Suprapubic skin (tissue), 4 donors: Measurements from ENCODE around the gene TBC1D8.

ENCODE experiments used
- CTCF ChIP-seq, 2 donors: fragments of 200-600 bp in 1 of 2; fragments of 450-650 bp in 1 of 2; sonication (generic) in 1 of 2; IDR thresholded peaks; one replicate each; pipeline ENCODE4 v1.5.1; 2016 to 2019; ENCODE audit warnings: antibody characterized with exemption in 2 of 2, mild to moderate bottlenecking in 1 of 2, moderate library complexity in 1 of 2
- EP300 ChIP-seq: sonication (generic); formaldehyde crosslinking; IDR thresholded peaks from one replicate; pipeline ENCODE4 v1.6.1; 2017; ENCODE audit warnings: antibody characterized with exemption
- POLR2A ChIP-seq, 2 donors: fragments of 450-650 bp; IDR thresholded peaks; one replicate each; pipeline ENCODE4 v1.6.1; 2017; ENCODE audit warnings: antibody characterized with exemption in 2 of 2, mild to moderate bottlenecking in 2 of 2, moderate library complexity in 2 of 2
- POLR2AphosphoS5 ChIP-seq, 3 donors: sonication (generic); formaldehyde crosslinking; IDR thresholded peaks; one replicate each; pipeline ENCODE4 v1.6.1; 2017; ENCODE audit warnings: antibody characterized with exemption in 3 of 3

DNA sequence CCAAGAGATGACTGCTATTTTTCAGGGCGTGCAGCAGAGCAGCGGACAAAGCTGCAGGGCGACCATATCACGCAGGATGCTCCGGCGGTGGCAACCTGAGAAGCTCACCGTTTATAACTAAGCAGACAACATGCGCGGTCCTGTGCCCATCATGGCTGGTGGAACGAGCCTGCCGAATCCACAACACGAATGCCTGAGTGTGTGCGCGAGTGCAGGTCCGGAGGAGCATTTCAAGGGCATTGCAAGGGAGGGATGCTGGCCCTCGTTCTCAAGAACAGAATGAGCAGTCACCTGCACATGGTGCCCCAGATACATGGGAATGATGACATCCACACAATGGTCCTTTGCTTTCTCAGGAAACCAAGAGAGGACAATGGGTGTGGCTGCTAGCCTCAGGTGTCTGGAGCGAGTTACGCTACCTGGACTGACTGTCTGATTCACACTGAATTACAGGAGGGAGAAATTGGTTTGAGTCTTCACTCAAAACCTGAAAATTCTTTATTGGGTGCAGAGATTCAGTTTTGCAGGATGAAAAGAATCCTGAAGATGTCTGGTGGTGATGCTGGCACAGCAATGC, 39.8 kb downstream of the TBC1D8 start:
- TF ChIP-seq CTCF (IDR thresholded peaks at IDR 0.05) (no peak), POLR2AphosphoS5 (IDR thresholded peaks at IDR 0.05) (peak in 1 of 3 donors; percentile 21), POLR2A (IDR thresholded peaks at IDR 0.05) (no peak), EP300 (no peak)
